Measurements from ENCODE around the gene SDHA.

SDHA gene

GRCh38 chr5:203246-203930, 14.7 kb upstream of the SDHA start:
- no peak overlapping the region for H3K4me3 ChIP-seq (ENCODE audit: control insufficient read depth, low read depth, low read length)
- TF ChIP-seq CTCF (IDR thresholded peaks at IDR 0.05; ENCODE audit: control insufficient read depth, insufficient read depth, low read depth, low read length, missing control alignments), result no peak
- DNase-seq (ENCODE audit: low read depth), result no peak

GRCh38 chr5:204001-204400, 14.1 kb upstream of the SDHA start:
- no peak for TF ChIP-seq CTCF (IDR thresholded peaks at IDR 0.05; ENCODE audit: control insufficient read depth, insufficient read depth, low read depth, low read length, missing control alignments)
- no peak overlapping the region for H3K4me3 ChIP-seq (ENCODE audit: control insufficient read depth, low read depth, low read length)
- DNase-seq (ENCODE audit: low read depth), result no peak

- no peak overlapping the region for H3K4me3 ChIP-seq (ENCODE audit: control insufficient read depth, low read depth, low read length)
- no peak for DNase-seq (ENCODE audit: low read depth)
- TF ChIP-seq CTCF (IDR thresholded peaks at IDR 0.05; ENCODE audit: control insufficient read depth, insufficient read depth, low read depth, low read length, missing control alignments), result no peak
These were observed 13.7 kb upstream of the SDHA start for GRCh38 chr5:204462-204861.

- DNase-seq (ENCODE audit: low read depth), result no peak
- no peak overlapping the region for H3K4me3 ChIP-seq (ENCODE audit: control insufficient read depth, low read depth, low read length)
- TF ChIP-seq CTCF (IDR thresholded peaks at IDR 0.05; ENCODE audit: control insufficient read depth, insufficient read depth, low read depth, low read length, missing control alignments), result no peak
These were observed 13.0 kb upstream of the SDHA start for GRCh38 chr5:204966-205670.

- H3K4me3 ChIP-seq (ENCODE audit: control insufficient read depth, low read depth, low read length), result no peak overlapping the region
- no peak for DNase-seq (ENCODE audit: low read depth)
- TF ChIP-seq CTCF (IDR thresholded peaks at IDR 0.05; ENCODE audit: control insufficient read depth, insufficient read depth, low read depth, low read length, missing control alignments), result no peak
These were observed 11.7 kb upstream of the SDHA start for GRCh38 chr5:206406-206805.

GRCh38 chr5:206927-207536, 11.1 kb upstream of the SDHA start:
- H3K4me3 ChIP-seq (ENCODE audit: control insufficient read depth, low read depth, low read length), result no peak overlapping the region
- DNase-seq (ENCODE audit: low read depth), result no peak
- TF ChIP-seq CTCF (IDR thresholded peaks at IDR 0.05; ENCODE audit: control insufficient read depth, insufficient read depth, low read depth, low read length, missing control alignments), result no peak

All from AG09309 (cell line).